NCI-H1048 (cell line): ENCODE data around the gene ATG2A.

Experiments used
- DNase-seq: peaks from one replicate; lab custom pipeline; 2025; lab: John Stamatoyannopoulos, UW

Gene ATG2A

GRCh38 chr11:64902102-64902900 is 14.7 kb downstream of the ATG2A start:
- DNase-seq: no peak

GRCh38 chr11:64900774-64901173 is 16.2 kb downstream of the ATG2A start:
- no peak for DNase-seq

- DNase-seq: no peak
These were observed 16.7 kb downstream of the ATG2A start for GRCh38 chr11:64900263-64900678.

DNA sequence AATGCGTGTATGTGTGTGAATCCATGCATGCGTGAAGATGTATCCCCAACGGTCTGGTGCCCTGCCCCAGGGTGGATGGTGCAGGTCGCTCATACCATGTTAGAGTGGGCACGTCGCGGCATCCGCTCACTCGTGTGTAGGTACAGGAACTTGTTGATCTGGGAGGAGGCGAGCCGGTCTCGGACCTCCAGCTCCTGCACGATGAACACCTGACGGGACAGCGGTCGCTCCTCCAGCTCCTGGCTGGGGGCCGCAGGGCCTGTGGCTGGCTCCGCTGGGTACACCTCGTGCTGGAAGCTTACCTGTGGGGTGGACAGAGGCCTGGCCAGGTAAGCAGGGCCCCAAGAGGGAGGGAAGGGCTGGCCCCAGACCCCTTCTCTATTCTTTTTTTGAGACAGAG is 18.5 kb downstream of the ATG2A start:
- DNase-seq: no peak

- DNase-seq: no peak
These were observed 18.9 kb downstream of the ATG2A start for GRCh38 chr11:64898076-64898445.

GRCh38 chr11:64897381-64898075 is 19.5 kb downstream of the ATG2A start:
- DNase-seq: no peak

GRCh38 chr11:64896448-64897022 is 20.5 kb downstream of the ATG2A start:
- DNase-seq: no peak

GRCh38 chr11:64894812-64895452 is 22.1 kb downstream of the ATG2A start:
- DNase-seq: no peak

DNA sequence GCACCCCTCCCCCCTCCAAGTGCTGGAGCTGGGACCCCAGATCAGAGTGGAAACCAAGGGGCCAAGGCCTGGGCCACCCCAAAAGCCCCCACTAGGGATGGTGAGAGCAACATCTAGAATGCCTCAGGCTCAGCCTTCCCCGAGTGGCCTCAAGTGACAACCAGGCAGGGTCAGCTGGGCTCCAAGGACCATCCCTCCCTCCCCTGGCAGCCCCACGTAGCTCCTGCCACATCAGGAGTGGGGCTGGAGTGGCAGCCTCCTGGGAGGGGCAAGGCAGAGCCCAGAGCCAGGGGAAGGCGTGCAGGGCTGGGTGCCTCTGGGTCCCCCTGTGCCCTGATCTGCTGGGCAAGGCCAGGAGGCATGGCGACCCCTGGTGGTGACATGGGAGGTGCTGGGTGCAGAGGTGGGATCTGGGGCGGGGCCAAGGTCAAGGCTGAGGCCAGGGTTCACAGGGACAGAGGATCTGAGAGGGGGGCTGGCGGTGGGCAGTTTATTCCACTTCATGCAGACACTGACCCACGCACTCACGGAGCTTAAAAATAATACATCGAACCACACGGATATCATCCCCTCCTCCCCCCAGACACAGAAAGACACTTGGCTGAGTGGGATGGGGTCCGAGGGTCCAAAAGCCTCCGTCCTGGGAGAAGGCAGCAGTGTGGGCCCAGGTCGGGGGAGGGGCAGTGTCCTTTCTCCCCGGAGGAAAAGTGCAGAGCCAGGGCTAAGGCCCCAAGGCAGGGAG is 22.8 kb downstream of the ATG2A start:
- no peak for DNase-seq

DNA sequence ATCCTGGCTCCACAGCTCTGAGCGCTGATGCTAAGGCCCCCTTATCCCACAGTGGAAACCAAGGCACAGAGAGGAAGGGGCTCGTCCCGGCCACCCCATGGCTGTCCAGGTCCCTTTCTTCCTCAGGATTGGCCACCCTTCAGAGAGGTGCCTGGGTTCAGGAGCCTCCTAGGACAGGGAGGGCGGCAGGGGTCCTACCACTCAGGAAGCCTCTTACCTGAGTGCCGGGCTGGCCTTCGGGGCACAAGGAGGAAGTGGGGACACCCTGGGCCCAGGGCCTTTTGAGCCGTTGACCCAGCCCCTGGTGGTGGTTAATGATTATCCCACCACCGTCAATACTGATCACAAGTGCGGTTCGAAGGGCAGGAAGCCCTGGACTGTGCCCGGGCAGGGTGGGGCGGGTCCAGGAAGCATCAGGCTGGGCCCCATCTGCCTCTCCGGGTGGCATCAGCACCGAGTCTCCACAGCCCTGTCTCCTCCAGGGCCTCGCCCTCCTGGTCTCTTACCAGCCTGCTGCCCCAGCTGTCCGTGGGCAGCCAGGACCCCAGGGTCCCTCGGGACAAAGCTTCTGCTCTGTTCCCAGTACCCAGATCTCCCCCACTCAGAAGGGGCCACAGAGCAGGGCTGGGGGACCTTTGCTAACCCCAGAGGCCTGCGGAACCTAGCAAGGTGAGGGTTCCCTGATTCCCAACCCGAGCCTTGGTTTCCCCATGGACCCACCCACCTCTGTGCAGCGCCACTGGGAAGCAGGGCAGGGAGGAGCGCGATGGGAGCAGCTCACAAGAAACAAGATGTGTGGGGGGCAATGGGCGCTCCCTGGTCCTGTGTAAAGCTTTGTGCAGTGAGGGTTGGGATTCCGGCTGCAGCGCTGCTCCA is 23.6 kb downstream of the ATG2A start:
- DNase-seq: no peak

- DNase-seq: no peak
These were observed 24.2 kb downstream of the ATG2A start for GRCh38 chr11:64892838-64893193.

- no peak for DNase-seq
These were observed 24.6 kb downstream of the ATG2A start for GRCh38 chr11:64892411-64892831.

DNA sequence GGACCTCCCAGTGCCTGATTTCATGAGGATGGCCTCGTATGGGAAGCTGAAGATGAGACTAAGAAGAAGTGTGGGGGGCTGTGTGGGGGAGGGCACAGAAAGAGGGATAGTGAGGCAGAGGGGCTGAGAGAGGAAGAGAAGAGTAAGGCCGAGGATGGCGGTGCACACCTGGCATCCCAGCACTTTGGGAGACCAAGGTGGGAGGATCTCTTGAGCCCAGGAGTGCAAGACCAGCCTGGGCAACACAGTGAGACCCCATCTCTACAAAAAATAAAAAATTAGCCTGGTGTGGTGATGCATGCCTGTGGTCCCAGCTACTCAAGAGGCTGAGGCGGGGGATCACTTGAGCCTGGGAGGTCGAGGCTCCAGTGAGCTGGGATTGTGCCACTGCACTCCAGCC is 25.1 kb downstream of the ATG2A start:
- no peak for DNase-seq

DNA sequence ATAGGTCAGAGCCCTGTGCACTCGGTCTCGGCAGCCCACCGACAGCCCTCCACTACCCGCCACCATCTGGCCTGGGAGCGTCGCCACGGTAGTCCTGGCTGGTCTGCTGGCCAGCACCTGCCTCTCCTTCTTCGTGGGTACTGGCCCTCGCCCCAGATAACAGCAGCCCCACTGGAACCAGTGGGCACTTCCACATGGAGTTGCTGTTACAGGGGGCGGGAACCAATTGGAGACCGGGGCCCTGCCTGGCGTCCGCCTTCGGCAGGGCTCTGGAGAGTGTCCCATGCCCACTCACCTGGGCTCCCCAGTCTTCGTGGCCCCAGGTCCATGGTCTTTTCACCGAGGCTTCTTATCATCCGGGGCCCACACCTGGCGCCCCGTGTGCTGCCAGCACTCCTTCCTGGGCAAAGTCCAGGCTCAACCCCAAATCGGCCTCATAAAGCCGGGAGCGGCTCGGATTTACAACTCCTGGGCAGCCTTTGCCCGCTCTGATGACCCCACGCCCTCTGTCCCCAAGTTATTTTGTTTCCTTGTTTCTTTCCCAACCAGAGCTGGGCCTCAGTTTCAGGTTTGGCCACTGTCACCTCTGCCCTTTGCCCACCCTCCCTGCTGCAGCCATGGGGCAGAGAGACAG is 25.7 kb downstream of the ATG2A start:
- no peak for DNase-seq

DNA sequence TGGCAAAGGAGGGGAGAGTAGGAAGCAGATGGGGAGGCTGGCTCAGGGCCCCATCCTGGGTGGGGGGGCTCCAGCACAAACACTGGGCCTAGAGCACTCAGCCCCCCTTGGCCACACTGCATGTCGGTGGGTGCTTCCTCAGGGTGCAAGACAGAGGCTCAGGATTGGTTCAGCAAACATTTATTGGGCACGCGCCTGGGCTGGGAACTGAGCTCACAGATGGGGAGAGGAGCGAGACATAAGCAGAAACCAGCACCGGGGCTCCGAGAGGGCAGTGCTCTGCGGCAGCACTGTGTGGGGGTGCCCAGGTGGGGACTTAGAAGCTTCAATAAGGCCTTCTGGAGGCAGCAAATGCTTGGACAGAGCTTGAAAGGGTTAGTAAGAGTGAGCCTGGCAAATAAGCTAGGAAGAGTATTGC is 26.5 kb downstream of the ATG2A start:
- no peak for DNase-seq

GRCh38 chr11:64888729-64889511 is 28.1 kb downstream of the ATG2A start:
- no peak for DNase-seq

DNA sequence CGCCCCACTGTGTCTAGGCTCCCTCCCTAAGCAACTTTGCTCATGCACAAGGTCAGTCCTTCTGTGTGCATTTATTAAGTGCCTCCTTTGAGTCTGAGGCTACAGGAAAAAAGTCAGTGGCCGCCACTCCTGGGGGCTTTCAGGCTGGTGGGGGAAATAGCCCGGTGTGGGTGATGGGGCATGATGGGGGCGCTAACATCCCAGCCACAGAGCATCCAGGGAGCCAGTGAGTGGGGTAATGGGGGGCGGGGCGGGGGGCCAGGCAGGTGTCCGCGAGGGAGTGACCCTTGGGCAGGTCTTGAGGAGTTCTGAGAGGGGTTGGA is 28.6 kb downstream of the ATG2A start:
- no peak for DNase-seq

DNA sequence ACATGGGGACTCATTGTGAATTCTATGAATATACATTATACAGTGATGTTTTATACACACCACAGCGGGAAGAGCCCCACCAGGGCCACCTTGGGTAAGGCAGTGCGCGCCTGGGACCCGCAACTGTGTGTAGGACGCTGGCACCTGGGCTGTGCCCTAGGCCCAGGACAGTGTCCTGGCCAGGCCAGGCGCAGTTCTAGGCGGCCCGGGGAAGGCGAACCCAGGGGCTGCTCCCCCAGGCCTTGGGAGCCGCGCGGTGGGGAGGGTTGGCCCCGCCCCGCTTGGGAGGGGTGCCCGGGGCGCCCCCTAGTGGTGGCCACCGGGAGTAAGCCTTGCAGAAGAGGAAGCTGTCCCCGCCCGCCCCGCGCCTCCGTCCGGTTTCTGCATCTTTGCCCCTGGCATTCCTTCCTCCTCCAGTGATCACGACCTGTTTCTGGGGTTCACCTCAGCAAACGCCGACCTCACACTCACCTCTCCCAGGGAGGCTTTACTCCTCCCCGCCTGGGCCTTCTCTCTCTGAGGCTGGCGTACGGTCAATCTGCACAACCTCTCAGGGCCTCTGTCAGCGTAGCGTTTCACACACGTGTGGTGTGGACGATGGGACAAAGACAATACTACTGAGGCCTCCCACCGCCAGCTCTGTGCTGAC is 29.1 kb downstream of the ATG2A start:
- DNase-seq: no peak

- no peak for DNase-seq
These were observed 29.7 kb downstream of the ATG2A start for GRCh38 chr11:64887234-64887756.
